ENCODE data around the gene VCL.

DNA sequence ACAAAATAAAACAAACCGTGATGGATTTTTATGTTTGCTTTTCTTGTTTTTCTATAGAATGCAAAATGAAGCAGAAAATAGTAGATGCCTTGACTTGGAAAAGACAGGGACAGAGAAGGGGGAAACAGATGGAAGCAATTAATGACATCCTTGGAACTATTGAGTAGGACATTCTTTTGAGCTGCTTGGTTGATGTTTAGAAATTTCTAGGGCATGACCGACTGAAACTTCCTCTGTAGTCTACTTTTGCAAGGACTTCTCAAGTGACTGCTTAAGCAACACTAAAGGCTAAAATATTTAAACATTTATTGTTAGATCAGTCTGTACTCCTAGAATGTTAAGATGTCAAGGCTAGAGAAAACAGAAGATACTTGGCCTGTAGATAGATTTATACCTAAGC, 49.4 kb downstream of the VCL start:
- TF ChIP-seq SIN3A (IDR thresholded peaks at IDR 0.05; ENCODE audit: borderline replicate concordance, low read depth, low read length) (no peak), YY1 (IDR thresholded peaks at IDR 0.05; ENCODE audit: low read depth) (no peak), RXRA (IDR thresholded peaks at IDR 0.05; ENCODE audit: borderline replicate concordance, low read depth) (peak; percentile 35; the same call in 1 of the 2 replicates), JUND (IDR thresholded peaks at IDR 0.05) (peak; percentile 26; the same call in 1 of the 2 replicates)

Measured in SK-N-SH (cell line).